Body of pancreas (tissue), 4 donors: ENCODE data around the gene TACC2.

Experiments used
- CTCF ChIP-seq, 7 experiments: fragments of 450-650 bp in 4 of 7; fragments of 200-600 bp in 3 of 7; sonication (generic) in 3 of 7; IDR thresholded peaks; one replicate each; pipeline ENCODE4 v1.5.1; 2016 to 2019; ENCODE audit warnings: antibody characterized with exemption in 7 of 7
- POLR2A ChIP-seq, 3 donors: fragments of 450-650 bp; IDR thresholded peaks; one replicate each; pipeline ENCODE4 v1.6.1; 2016; ENCODE audit warnings: antibody characterized with exemption in 3 of 3, mild to moderate bottlenecking in 2 of 3

GRCh38 chr10:122246830-122247520 is 258.0 kb downstream of the TACC2 start:
- TF ChIP-seq POLR2A (IDR thresholded peaks at IDR 0.05) (no peak), CTCF (IDR thresholded peaks at IDR 0.05) (no peak)
